Activated CD4-positive, alpha-beta T cell treated with anti-CD3 and anti-CD28 coated beads, Interleukin-2, amount 50 U/mL, for 48 hours (primary cell): ENCODE results near the gene ZNHIT1.
"Not testable (repeated sequence)": the region's sequence is repeated elsewhere in the genome, so short reads cannot be mapped to it uniquely, and the experiment has no call there.

Source experiments
- DNase-seq, 2 experiments: peaks; one replicate each; pipeline ENCODE4 v3.0.0-alpha.2; 2020

Gene ZNHIT1

GRCh38 chr7:101189109-101189508 lies 28.9 kb upstream of the ZNHIT1 start:
- DNase-seq = no peak

GRCh38 chr7:101195884-101196283 lies 22.1 kb upstream of the ZNHIT1 start:
- DNase-seq = no peak

- no peak for DNase-seq
These were observed 20.0 kb upstream of the ZNHIT1 start for GRCh38 chr7:101197991-101198390.

- DNase-seq = no peak
These were observed 19.5 kb upstream of the ZNHIT1 start for GRCh38 chr7:101198476-101198875.

- not testable (repeated sequence) for DNase-seq
These were observed 18.4 kb upstream of the ZNHIT1 start for GRCh38 chr7:101199522-101199921.

GRCh38 chr7:101200504-101200861 lies 17.5 kb upstream of the ZNHIT1 start:
- DNase-seq = no peak

- DNase-seq = no peak
These were observed 16.9 kb upstream of the ZNHIT1 start, which contains the start of gene MOGAT3 for GRCh38 chr7:101200862-101201599. Gene MOGAT3, minus strand, starts transcription at chr7:101201036. Its CDS starts 182 bp downstream, at chr7:101200854.

- no peak for DNase-seq
These were observed 16.0 kb upstream of the ZNHIT1 start for GRCh38 chr7:101201695-101202602.

- no peak for DNase-seq
These were observed 15.4 kb upstream of the ZNHIT1 start for GRCh38 chr7:101202603-101202918.

- DNase-seq = peak; percentile 27 to 36
These were observed 13.9 kb upstream of the ZNHIT1 start for GRCh38 chr7:101203740-101204738.

- DNase-seq = no peak
These were observed 11.9 kb upstream of the ZNHIT1 start for GRCh38 chr7:101205901-101206664.

- DNase-seq = no peak
These were observed 11.3 kb upstream of the ZNHIT1 start for GRCh38 chr7:101206665-101207042.

- no peak for DNase-seq
These were observed 10.5 kb upstream of the ZNHIT1 start for GRCh38 chr7:101207459-101207858.

- DNase-seq = no peak
These were observed 9.2 kb upstream of the ZNHIT1 start for GRCh38 chr7:101208794-101209193.

GRCh38 chr7:101210143-101210542 lies 7.8 kb upstream of the ZNHIT1 start:
- no peak for DNase-seq

- no peak for DNase-seq
These were observed 6.5 kb upstream of the ZNHIT1 start for GRCh38 chr7:101211501-101211900.

- no peak for DNase-seq
These were observed 6.0 kb upstream of the ZNHIT1 start for GRCh38 chr7:101212014-101212413.

GRCh38 chr7:101216001-101216859 lies 1.7 kb upstream of the ZNHIT1 start:
- DNase-seq = peak in 1 of 2 experiments; percentile 20

- DNase-seq = no peak
These were observed 1.0 kb upstream of the ZNHIT1 start for GRCh38 chr7:101216860-101217387.

GRCh38 chr7:101218236-101219125 lies 516 bp downstream of the ZNHIT1 start:
- no peak for DNase-seq
